Naive thymus-derived CD4-positive, alpha-beta T cell (primary cell): ENCODE results near the gene LY6G5B. TPM values are rescaled to one million over a fixed set of nuclear protein-coding genes. Genes with fewer than 3 reads are reported as not detected.

Source experiments
- ATAC-seq: fragments of 150-1000 bp; cut with Tn5 transposase; 2 replicates; pipeline ENCODE4 v1.10.0; 2021; ENCODE audit warnings: mild to moderate bottlenecking, moderate library complexity
- CTCF ChIA-PET: fragments of 350-600 bp; sonication (Branson Sonifier 250); formaldehyde crosslinking; loops from one replicate; lab custom pipeline; 2021; ENCODE audit warnings: antibody characterized with exemption; lab: Charles Lee
- POLR2A ChIA-PET: fragments of 350-600 bp; sonication (Branson Sonifier 250); formaldehyde crosslinking; loops from one replicate; lab custom pipeline; 2021; ENCODE audit warnings: antibody characterized with exemption, inconsistent platforms; lab: Charles Lee
- DNase-seq, 9 donors: peaks; one replicate each; pipeline versions ENCODE4 v3.0.0 to v3.0.0-alpha.2; 2020 to 2022; ENCODE audit warnings: mixed read lengths in 1 of 9
- H3K27ac ChIP-seq: one replicate; pipeline ENCODE4 v1.7.0; 2013; ENCODE audit warnings: mild to moderate bottlenecking, low read depth, low read length, moderate library complexity
- H3K27me3 ChIP-seq, 2 donors: one replicate each; pipeline ENCODE4 v1.7.0; 2013; ENCODE audit warnings: low read length in 2 of 2, mild to moderate bottlenecking in 2 of 2, moderate library complexity in 2 of 2; ENCODE audit not compliant: control insufficient read depth in 2 of 2, insufficient read depth in 2 of 2
- H3K36me3 ChIP-seq, 3 experiments: 1 replicate in 2 of 3; 2 replicates in 1 of 3; pipeline ENCODE4 v1.7.0; 2013; ENCODE audit warnings: low read length in 3 of 3, mild to moderate bottlenecking in 3 of 3, moderate library complexity in 1 of 3; ENCODE audit not compliant: insufficient read depth in 3 of 3, control insufficient read depth in 2 of 3
- H3K4me1 ChIP-seq, 2 donors: one replicate each; pipeline ENCODE4 v1.7.0; 2013; ENCODE audit warnings: low read length in 2 of 2, mild to moderate bottlenecking in 2 of 2, moderate library complexity in 1 of 2; ENCODE audit not compliant: control insufficient read depth in 2 of 2, insufficient read depth in 2 of 2
- H3K4me3 ChIP-seq: 2 replicates; pipeline ENCODE4 v1.7.0; 2013; ENCODE audit warnings: mild to moderate bottlenecking, low read length
- H3K9me3 ChIP-seq, 3 experiments: 1 replicate in 2 of 3; 2 replicates in 1 of 3; pipeline ENCODE4 v1.7.0; 2013; ENCODE audit warnings: low read length in 3 of 3; ENCODE audit not compliant: control insufficient read depth in 2 of 3
- H3K27ac Mint-ChIP-seq, 9 donors: one replicate each; pipeline ENCODE4 v1.8.0; 2020 to 2022; ENCODE audit warnings: mixed read lengths in 9 of 9, mild to moderate bottlenecking in 8 of 9, moderate library complexity in 5 of 9, inconsistent platforms in 2 of 9
- H3K27me3 Mint-ChIP-seq, 5 donors: one replicate each; pipeline ENCODE4 v1.8.0; 2021 to 2022; ENCODE audit warnings: mixed read lengths in 5 of 5, mild to moderate bottlenecking in 1 of 5
- H3K36me3 Mint-ChIP-seq, 5 donors: one replicate each; pipeline ENCODE4 v1.8.0; 2020 to 2022; ENCODE audit warnings: mixed read lengths in 5 of 5, mild to moderate bottlenecking in 3 of 5, inconsistent platforms in 1 of 5
- H3K4me1 Mint-ChIP-seq, 7 donors: one replicate each; pipeline ENCODE4 v1.8.0; 2020 to 2022; ENCODE audit warnings: mixed read lengths in 7 of 7, mild to moderate bottlenecking in 3 of 7, inconsistent platforms in 1 of 7
- H3K4me3 Mint-ChIP-seq, 10 donors: one replicate each; pipeline ENCODE4 v1.8.0; 2020 to 2022; ENCODE audit warnings: mild to moderate bottlenecking in 10 of 10, mixed read lengths in 10 of 10, moderate library complexity in 6 of 10, inconsistent platforms in 2 of 10
- H3K9me3 Mint-ChIP-seq, 11 donors: one replicate each; pipeline ENCODE4 v1.8.0; 2020 to 2022; ENCODE audit warnings: mixed read lengths in 11 of 11, mild to moderate bottlenecking in 4 of 11, inconsistent platforms in 1 of 11, moderate library complexity in 1 of 11
- intact Hi-C, 2 donors: fragments of 100-400 bp; cut with micrococcal nuclease; formaldehyde crosslinking; loops; one replicate each; pipeline ENCODE4 v1.15.1; 2023
- polyA plus RNA-seq, 2 donors: library from polyadenylated mRNA; unstranded; fragments of 300-500 nt; fragmentation: Illumina TruSeq; gene quantifications; one replicate each; pipeline ENCODE4 v1.2.3, GENCODE V29; 2021
- total RNA-seq, 6 experiments: library from RNA in 5 of 6; stranded (reverse) in 5 of 6; gene quantifications; 1 replicate in 5 of 6; 2 replicates in 1 of 6; pipeline ENCODE4 v1.2.3 and lab custom pipeline; 2021 to 2026

Gene LY6G5B
- total and polyA plus RNA-seq, 7 experiments from 2014 or later, result 27.7 to 51.0 (median 42.9) TPM; not detected in 2

DNA sequence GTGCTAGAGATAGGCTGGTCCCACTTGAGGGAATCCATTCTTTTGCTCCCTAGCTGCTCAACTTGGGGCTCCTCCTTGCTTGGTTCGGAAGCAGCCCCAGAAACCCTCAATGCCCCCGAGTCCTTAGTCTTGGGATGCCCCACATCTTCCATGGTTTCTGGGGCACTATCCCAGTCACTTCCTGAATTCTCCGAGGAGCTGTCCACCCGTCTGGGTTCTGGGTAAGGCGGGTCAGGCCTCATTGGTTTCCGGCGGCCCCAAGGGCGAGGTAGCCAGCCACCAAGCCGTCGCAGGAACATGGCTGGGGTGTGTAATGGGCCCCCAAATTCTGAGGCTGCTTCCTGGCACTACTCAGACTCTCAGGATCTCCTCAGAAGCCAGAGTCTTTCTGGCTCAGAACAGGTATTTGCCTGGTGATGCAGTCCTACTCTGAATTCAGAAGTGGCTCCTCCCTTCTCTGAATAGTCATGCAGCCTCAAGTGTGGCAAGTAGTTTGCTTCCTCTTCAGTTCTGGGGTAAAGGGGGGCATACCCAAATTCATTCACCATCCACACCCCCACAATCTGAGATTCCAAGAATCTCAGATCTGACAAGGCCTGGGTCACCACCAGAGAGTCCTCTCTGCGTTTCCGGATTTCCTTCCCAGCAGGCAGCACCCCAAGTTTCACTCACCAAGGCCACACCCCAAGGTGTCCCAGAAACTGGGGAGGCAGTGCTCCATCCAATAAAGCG is 10.0 kb upstream of the LY6G5B start:
- H3K36me3 ChIP-seq, result peaks cover 0 to 38% (median 6%) of the 10 kb centered on the region in 3 experiments
- H3K27me3 Mint-ChIP-seq, result peaks cover 0 to under 1% (median 0%) of the 10 kb centered on the region in 5 donors
- H3K36me3 Mint-ChIP-seq, result peaks cover 6 to 46% (median 19%) of the 10 kb centered on the region in 5 donors
- ATAC-seq (peak; percentile 47), DNase-seq (peak in 7 of 9 donors; percentile 18 to 48 (median 32))
- peak overlapping the region; percentile 81 to 95 (median 88) for H3K27ac Mint-ChIP-seq
- ChIA-PET CTCF (no interaction called here), POLR2A (interaction anchor here (0.6 to 7.1 kb wide), 9 partner anchors 7 to 310 kb away, joined by 3 to 193 read pairs (median 5); partner anchors contain the start of genes APOM, BAG6, DDX39B and LSM2)
- peak overlapping the region; percentile 79 for H3K4me3 ChIP-seq
- H3K27ac ChIP-seq, result peak overlapping the region; percentile 88
- H3K4me3 Mint-ChIP-seq, result peak overlapping the region; percentile 89 to 98 (median 92)
- no peaks in the 10 kb centered on the region for H3K27me3 ChIP-seq
- no peaks in the 10 kb centered on the region for H3K9me3 ChIP-seq
- peaks cover 0 to under 1% (median 0%) of the 10 kb centered on the region in 11 donors for H3K9me3 Mint-ChIP-seq
- H3K4me1 ChIP-seq, result peaks cover 43 to 54% of the 10 kb centered on the region in 2 donors
- H3K4me1 Mint-ChIP-seq, result peaks cover 60 to 92% (median 83%) of the 10 kb centered on the region in 7 donors
- intact Hi-C loops, result loop anchor here (1.0 to 10.0 kb wide), 3 partner anchors 8 to 1755 kb away; partner anchors contain the start of genes BAG6 (in 2 of the 2), CUTA (in 1 of the 2), HSD17B8 (in 1 of the 2) and PHF1 (in 1 of the 2)

DNA sequence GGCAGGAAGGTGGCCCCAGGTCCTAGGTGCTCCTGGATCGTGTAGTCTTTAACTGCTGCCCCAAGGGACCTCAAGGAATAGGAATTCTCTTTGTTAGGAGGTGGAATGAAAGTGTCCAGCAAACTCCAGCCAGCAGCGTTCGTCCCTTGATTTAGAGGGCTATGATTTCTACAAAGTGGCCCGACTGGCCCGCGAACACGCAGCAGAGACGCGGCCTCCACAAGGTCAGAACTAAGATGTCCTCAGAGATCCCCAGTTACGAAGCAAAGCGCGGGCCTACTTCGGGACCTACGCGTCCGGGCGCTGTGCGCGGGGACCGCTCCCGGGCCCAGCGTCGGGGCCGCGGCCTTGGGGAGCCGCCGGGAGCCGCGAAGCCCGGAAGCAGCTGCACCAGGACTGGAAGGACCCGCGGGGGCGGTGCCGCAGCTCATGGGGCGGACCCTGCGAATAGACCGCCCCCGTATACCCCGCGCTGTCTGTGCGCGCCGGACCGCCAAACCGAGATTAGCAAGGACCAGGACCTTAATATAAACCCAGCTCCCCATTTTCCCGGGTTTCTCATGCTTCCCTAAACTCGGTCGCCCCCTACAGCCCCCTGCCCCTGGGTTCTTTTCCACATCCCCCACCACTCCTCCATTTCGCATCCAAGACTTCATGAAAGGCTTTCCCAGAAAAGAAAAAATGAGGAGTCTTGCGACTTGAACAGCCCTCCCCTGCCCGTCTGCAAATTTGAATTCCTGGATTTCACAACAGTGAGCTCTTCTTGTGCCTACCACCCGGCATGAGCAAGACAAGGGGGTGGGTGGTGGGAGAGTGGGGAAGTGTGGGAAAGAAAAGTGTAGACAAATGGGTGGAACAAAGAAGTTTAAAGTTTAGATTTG is 9.2 kb upstream of the LY6G5B start, which contains the start of gene C6orf47:
C6orf47 (minus strand) TSS at position 398 of the 881 bp plus-strand sequence. CDS start 831 bp downstream, outside the sequence.
- Histone ChIP-seq H3K36me3 (peaks cover 0 to 37% (median 6%) of the 10 kb centered on the region in 3 experiments), H3K27me3 (no peaks in the 10 kb centered on the region), H3K9me3 (no peaks in the 10 kb centered on the region), H3K4me1 (peaks cover 43 to 54% of the 10 kb centered on the region in 2 donors), H3K27ac (peak within 1 kb of the TSS; percentile 88), H3K4me3 (peak within 1 kb of the TSS; percentile 79)
- peaks cover 0 to 2% (median 0%) of the 10 kb centered on the region in 5 donors for H3K27me3 Mint-ChIP-seq
- ChIA-PET POLR2A (interaction anchor here (0.6 to 7.1 kb wide), 20 partner anchors 8 to 1617 kb away, joined by 3 to 193 read pairs (median 4); partner anchors contain the start of genes ABHD16A, APOM, BAG6 and DDX39B), CTCF (interaction anchor here (0.9 kb wide), 1 partner anchor 8 kb away, joined by 3 read pairs; the partner anchor contains the start of gene BAG6)
- peaks cover 58 to 89% (median 78%) of the 10 kb centered on the region in 7 donors for H3K4me1 Mint-ChIP-seq
- ATAC-seq, result peak; percentile 72
- peak; percentile 49 to 79 (median 63) for DNase-seq
- H3K27ac Mint-ChIP-seq, result peak within 1 kb of the TSS; percentile 81 to 95 (median 89)
- peaks cover 0 to 2% (median 0%) of the 10 kb centered on the region in 11 donors for H3K9me3 Mint-ChIP-seq
- H3K36me3 Mint-ChIP-seq, result peaks cover 4 to 44% (median 18%) of the 10 kb centered on the region in 5 donors
- intact Hi-C loops, result loop anchor here (1.0 to 10.0 kb wide), 3 partner anchors 8 to 1754 kb away; partner anchors contain the start of genes BAG6 (in 2 of the 2), CUTA (in 1 of the 2), HSD17B8 (in 1 of the 2) and PHF1 (in 1 of the 2)
- H3K4me3 Mint-ChIP-seq, result peak within 1 kb of the TSS; percentile 89 to 98 (median 92)

DNA sequence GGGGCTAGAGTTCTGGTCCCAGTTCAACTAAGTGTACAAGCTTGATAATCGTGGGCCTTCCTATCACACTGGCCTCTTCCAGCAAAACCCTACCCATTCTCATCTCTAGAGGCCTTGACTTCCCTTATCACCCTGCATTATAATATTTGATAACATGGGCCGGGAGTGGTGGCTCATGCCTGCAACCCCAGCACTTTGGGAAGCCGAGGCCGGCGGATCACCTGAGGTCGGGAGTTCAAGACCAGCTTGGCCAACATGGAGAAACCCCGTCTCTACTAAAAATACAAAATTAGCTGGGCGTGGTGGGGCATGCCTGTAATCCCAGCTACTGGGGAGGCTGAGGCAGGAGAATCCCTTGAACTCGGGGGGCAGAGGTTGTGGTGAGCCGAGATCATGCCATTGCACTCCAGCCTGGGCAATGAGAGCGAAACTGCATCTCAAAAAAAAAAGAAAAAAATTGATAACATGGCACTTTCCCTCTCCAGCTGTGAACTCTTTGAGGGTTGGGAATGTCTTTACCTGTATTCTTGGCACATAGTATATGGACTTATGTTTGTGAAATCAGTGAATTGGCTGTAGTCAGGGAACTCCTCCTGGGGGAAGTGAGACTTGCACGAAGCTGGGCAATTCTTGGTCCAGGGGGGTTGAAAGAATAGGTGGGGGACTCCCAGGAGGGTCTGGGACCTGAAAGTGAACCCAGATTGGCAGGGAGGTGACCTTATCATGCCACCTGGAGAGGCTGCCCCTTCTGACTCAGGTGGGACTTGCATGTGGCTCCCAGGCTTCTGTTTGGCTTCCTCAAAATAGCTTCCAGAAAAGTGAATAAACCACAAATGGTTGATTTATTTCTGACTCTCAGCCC is 8.3 kb upstream of the LY6G5B start:
- no peak for DNase-seq
- no peaks in the 10 kb centered on the region for H3K27me3 ChIP-seq
- peaks cover 47 to 57% of the 10 kb centered on the region in 2 donors for H3K4me1 ChIP-seq
- no peak for ATAC-seq
- ChIA-PET CTCF (interaction anchor here (0.9 kb wide), 1 partner anchor 9 kb away, joined by 3 read pairs; the partner anchor contains the start of gene BAG6), POLR2A (interaction anchor here (0.6 to 7.1 kb wide), 23 partner anchors 9 to 1616 kb away, joined by 3 to 193 read pairs (median 4); partner anchors contain the start of genes ABHD16A, APOM, BAG6 and DDX39B)
- peak overlapping the region; percentile 88 for H3K27ac ChIP-seq
- peaks cover 0 to 2% (median 0%) of the 10 kb centered on the region in 5 donors for H3K27me3 Mint-ChIP-seq
- peaks cover 49 to 89% (median 73%) of the 10 kb centered on the region in 7 donors for H3K4me1 Mint-ChIP-seq
- H3K4me3 Mint-ChIP-seq, result peak overlapping the region; percentile 89 to 98 (median 92)
- H3K9me3 Mint-ChIP-seq, result peaks cover 0 to 2% (median 0%) of the 10 kb centered on the region in 11 donors
- H3K4me3 ChIP-seq, result peak overlapping the region; percentile 79
- intact Hi-C loops, result loop anchor here in 1 of 2 donors (10.0 kb wide), 2 partner anchors 1543 to 1753 kb away; partner anchors contain the start of genes CUTA, HSD17B8, PHF1 and RING1
- H3K36me3 Mint-ChIP-seq, result peaks cover 4 to 41% (median 13%) of the 10 kb centered on the region in 5 donors
- peak overlapping the region; percentile 75 to 95 (median 88) for H3K27ac Mint-ChIP-seq
- H3K36me3 ChIP-seq, result peaks cover 0 to 33% (median 6%) of the 10 kb centered on the region in 3 experiments
- H3K9me3 ChIP-seq, result no peaks in the 10 kb centered on the region

DNA sequence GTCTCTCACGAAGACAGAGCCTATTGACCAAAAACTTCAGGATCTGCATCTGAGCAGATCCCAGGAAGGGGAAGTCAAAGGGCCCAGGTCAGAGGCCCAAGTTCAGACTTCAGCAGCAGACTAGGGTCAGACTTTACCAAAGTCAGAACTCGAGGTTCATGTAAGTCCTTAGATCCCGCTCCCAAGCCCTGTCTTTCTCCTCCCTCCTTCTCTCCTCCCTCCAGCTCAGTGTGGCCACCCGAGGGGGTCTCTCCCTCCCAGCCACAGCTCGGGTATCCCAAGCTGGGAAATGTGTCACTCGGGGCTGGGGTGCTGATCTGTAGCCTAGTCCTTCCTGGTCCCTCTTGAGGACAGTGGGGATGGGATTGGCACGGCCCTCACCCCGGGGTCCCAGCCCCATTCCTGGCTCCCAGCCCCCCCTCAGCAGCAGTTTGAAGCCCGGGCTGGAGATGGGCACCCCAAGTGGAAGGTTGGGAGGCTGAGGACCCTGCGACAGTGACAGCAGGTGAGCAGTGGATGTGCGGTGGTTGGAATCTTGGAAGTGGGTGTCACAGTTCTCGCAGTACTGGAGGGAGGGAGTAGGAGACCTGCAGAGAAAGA is 7.6 kb upstream of the LY6G5B start:
- no peak for ATAC-seq
- H3K4me3 ChIP-seq, result no peak overlapping the region
- intact Hi-C loops, result loop anchor here in 1 of 2 donors (10.0 kb wide), 2 partner anchors 1543 to 1753 kb away; partner anchors contain the start of genes CUTA, HSD17B8, PHF1 and RING1
- no peak for DNase-seq
- Mint-ChIP-seq H3K9me3 (peaks cover 0 to 2% (median 0%) of the 10 kb centered on the region in 11 donors), H3K27me3 (peaks cover 0 to 2% (median 0%) of the 10 kb centered on the region in 5 donors), H3K4me1 (peaks cover 48 to 90% (median 76%) of the 10 kb centered on the region in 7 donors), H3K4me3 (peak overlapping the region; percentile 9 to 98 (median 91)), H3K27ac (peak overlapping the region; percentile 41 to 95 (median 78)), H3K36me3 (peaks cover 4 to 41% (median 11%) of the 10 kb centered on the region in 5 donors)
- no peaks in the 10 kb centered on the region for H3K27me3 ChIP-seq
- ChIA-PET CTCF (no interaction called here), POLR2A (interaction anchor here (0.6 to 7.1 kb wide), 8 partner anchors 9 to 168 kb away, joined by 3 to 193 read pairs (median 6); partner anchors contain the start of genes ABHD16A, APOM, BAG6 and LY6G5C)
- no peak overlapping the region for H3K27ac ChIP-seq
- H3K9me3 ChIP-seq, result no peaks in the 10 kb centered on the region
- peaks cover 50 to 62% of the 10 kb centered on the region in 2 donors for H3K4me1 ChIP-seq
- H3K36me3 ChIP-seq, result peaks cover 0 to 30% (median 6%) of the 10 kb centered on the region in 3 experiments
